ENCODE results near the gene BRD3OS.

BRD3OS gene

DNA sequence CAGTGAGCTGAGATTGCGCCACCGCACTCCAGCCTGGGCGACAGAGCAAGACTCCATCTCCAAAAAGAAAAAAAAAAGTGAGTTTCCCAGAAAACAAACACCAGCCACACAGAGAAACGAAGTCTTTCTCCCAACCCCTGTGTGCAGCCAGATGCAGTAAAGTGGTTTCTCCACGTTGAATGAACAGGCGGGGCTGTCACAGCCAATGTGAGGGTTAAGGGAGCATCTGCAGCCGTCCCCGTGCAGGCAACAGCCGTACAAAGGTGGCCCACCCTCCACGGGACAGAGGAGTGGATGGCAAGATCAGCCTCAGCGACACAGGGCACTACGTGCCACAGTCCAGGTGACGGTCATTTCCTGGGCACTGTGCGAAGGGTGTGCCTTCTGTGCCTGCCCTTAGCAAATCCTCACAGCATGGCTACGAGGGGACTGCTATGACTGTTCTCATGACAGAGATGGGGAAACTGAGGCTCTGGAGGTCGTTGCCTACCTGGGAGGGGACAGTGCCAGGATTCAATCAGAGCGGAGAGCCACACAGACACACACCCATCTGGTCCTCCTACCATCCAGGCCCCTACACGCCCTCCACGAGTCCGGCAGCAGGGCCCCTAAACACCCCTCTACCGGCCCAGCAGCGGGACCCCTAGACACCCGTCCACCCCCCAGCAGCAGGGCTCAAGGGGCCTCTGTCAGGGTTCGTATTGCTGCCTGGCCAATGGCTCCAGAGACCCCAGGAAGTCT lies 35.5 kb upstream of the BRD3OS start:
- no peak for DNase-seq

DNA sequence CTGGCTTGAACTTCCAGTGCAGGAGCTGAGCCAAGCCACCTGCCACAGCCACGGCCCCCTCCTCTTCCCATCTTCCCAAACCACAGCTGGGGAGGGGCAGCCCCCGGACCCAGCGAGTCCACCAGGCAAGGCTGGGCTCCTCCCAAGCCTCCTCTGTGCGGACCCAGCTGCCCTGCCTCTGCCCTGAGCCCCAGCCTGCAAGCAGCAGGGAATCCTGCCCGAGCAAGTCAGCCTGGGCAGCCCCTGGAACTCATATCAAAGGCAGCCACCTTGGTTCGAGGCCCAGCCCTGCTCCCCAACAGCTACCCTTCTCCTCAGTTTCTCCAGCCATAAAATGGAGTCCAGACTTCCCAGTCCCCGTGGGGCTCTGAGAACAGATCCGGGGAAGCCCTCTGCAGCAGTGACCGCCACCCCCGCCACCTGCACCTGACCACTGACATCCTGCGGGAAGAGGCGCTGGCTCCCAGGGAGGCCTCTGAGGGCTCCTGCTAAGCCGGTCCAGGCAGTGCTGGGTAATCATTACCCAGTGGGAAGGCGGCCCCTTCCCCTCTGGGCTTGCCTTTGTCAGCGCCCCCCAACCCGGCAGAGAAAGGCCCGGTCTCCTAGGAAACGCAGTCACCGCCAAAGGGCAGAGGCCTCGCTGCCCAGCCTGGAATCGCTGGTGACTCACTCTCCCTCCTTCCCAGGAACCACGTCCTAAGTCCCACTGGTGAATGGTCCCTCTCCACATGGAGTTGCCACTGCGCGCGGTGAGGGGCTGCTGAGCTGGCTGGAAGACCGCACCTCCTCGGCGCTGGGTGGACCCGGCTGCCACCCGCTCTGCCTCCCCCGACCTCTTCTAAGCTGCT lies 34.7 kb upstream of the BRD3OS start:
- peak; percentile 38 to 72 for DNase-seq

DNA sequence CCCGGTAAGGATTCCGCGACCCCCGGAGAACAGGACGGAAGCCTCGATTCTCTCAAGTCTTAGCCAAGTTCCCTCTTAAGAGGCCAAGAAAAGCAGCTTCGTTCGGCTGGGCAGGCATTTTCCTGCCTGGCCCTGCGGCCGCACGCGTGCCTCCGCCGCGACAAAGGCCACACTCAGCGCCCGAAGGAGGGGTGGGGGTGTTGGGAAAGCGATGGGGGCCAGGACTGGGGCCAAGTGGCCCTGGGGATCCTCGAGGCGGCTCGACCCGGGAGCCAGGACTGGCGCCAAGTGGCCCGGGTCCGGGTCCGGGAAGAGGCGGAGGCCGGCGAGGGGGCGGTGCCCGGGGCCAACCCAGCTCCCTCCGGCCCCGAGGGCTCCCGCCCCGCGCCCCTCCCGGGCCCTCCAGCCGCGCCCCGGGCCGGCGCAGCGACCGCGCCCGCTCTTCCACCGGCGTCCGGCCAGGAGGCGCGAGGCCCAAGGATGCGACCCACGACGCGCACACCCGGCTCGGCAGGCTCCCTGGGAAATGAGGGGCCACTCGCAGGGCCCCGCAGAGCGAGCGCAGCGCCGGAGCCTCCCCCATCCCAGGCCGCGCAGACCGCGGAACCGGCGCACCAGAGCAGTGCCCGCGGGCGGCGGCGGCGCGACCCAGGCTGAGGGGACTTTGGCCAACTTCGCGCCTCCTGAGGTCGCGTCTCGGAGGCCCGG lies 33.9 kb upstream of the BRD3OS start:
- DNase-seq: no peak

DNA sequence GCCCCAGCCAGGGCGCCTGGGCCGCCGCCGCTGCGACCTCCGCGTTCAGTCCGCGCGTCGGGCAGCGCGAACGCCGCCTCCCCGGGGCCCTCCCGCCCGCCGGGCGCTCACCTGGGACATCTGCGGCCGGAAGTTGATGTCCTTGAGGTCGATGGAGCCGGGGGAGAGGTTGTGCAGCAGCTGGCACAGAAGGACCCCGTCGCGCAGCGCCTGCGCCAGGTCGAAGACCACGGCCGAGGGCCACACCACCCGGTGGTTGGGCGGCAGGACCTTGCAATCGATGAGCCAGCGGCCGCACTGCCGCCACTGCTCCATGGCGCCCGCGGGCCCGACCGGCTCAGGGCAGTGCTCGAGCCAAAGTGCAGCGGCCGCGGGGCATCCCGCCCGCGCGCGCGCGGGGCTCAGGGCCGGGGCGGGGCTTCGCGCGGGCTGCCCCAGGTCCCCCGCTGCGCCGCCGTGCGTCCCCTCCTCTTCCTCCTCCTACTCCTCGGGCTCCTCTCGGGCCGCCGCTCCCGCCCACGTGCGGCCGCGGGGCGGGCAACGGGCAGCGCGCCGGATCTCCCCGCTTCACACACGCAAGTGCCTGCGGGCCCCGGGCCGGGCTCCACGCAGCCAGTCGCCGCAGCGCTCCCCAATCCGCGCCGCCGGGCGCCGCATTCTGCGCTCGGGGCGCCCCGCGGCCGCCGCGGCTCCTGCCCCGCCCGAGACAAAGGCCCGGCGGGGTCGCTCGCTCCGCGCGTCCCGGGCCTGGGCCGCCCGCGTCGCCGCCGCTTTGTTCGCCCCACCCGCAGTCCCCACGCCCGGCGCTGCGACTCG lies 33.1 kb upstream of the BRD3OS start, which contains the start of gene VAV2:
Gene VAV2, minus strand, starts transcription at position 361 of the 816 bp plus-strand sequence. Its CDS starts 46 bp downstream, at position 315.
- peak in 1 of 2 experiments; percentile 60 for DNase-seq

DNA sequence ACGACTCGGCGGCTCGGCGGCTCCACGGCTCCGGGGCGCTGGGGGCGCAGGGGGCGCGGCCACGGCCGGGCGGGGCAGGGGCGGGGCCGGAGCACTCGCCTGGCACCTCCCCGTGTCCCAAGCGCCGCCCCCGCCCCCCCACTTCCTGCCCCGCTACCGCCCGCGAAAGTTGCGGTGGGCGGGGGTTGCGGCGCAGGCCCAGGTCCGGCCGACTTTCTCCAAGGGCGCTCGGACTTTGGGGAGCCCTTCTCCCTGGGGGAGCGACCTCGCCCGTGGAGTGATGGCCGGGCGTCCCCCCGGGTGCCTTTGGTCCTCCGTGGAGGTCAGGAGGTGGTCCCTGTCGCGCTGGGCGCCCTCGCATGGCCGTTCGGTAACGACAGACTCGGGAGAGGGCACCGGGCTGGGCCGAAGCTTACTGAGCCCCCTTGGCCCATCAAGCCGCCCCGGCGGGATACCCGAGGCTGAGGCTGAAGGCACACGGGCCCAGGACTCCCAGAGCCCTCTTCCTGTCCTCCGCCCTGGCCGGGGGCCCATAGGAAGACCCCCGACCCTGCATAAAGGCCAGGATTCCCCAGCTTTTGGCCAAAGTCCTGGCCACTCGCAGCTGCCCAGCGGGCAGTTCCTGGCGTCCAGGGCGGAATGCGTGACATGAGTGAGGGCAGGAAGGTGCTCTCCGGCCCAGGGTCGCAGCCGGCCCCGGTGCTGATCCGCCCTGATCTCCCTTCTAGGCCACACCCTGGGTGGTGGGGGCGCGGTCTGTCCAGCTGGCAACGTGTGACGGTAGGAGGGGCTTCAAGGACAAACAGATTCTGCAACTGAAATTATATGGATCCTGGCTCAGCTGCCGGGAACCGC lies 32.3 kb upstream of the BRD3OS start:
- DNase-seq: peak; percentile 63 to 88

DNA sequence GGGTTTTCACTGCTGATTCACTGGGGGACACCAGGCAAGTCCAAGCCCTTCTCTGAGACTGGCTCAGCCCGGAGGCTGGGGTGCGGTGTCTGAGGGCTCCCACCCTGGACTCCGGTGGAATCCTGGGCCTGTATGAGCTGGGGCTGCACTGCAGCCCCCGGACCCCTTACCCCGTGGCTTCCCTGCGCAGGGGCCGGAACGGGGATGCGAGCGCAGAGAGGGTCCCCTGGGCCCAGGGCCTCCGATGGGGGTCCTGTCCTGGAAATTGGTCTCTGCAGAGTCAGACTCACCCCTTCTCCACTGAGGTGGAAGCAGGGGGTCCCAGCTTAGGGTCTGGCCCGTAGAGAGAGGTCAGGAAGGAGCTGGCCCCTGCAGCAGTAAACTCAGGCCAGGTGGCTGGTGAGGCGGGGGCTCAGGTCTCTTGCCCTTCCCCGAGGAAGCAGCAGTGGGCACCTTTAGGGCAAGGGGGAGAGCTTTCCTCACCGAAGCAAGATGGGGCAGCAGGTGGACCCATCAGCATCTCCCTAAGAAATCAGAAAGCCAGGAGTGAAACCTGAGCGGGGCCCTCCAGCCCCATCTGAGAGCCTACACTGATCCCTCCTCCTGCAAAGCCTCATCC lies 31.5 kb upstream of the BRD3OS start:
- no peak for DNase-seq

DNA sequence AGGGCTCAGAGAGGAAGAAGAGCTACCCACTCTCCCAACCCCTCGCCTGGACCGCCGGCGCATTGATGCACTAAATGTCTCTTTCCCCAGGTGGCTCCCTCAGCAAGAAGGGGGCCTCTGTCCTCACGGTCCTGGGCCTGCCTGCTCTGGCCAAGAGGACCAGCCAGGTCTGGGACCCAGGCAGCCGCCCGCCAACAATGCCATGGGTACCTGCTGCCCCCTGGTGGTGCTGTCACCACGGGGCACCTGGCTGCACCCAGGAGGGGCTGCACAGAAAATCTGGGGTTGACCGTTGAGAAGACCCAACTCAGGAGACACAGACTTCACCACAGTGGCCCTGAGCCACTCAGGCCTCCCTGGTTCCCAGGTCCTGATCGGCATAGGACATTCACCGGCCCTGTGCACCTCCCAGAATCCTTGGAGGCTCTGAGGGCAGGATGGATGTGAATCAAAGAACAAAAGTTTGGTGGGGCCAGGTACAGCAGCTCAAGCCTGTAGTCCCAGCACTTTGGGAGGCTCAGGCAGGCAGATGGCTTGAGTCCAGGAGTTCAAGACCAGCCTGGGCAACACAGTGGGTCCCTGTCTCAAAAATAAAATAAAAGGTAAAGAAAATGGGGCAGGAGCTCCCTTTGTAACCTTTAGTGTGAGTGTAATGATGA lies 30.8 kb upstream of the BRD3OS start:
- DNase-seq: peak; percentile 39 to 70

DNA sequence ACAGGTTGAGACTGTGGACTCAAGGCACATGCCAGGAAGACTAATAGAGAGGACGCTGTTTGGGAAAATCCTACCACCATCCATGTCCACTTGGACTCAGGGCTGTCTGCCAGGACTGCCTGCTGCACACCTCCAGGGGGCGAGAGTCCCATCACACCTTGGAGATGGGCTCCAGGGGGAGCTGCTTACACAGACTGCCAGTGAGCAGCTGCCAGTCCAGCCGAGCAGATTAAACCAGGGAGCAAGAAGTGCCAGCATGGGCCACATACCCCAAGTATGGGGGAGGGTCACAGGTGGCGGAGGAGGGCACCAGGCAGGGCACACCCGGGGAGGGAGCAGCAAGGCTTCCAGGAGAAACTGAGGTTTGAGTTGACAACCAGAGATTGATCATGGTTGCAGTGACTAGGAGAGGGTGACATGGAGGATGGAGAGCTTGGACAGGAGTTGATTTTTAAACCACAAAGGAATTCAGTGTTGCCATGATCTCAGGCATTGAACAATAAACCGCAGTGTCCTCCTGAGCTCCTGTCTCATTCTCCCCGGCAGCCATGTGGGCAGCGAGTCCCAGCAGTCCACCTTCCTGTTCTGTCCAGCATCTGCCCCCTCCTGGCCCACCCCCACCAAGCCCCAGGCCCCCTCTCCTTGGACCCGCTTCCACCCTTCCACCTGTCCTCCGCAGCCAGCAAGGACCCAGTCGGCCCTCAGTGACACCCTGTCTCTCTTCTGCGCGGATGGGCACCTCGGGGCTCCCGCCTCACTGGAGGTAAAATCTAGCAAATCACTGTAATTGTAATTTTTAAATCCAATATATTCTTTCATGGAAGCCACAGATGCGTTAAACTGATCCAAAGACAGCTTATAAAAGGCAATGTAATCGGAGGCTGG lies 30.0 kb upstream of the BRD3OS start:
- peak in 1 of 2 experiments; percentile 29 for DNase-seq

DNA sequence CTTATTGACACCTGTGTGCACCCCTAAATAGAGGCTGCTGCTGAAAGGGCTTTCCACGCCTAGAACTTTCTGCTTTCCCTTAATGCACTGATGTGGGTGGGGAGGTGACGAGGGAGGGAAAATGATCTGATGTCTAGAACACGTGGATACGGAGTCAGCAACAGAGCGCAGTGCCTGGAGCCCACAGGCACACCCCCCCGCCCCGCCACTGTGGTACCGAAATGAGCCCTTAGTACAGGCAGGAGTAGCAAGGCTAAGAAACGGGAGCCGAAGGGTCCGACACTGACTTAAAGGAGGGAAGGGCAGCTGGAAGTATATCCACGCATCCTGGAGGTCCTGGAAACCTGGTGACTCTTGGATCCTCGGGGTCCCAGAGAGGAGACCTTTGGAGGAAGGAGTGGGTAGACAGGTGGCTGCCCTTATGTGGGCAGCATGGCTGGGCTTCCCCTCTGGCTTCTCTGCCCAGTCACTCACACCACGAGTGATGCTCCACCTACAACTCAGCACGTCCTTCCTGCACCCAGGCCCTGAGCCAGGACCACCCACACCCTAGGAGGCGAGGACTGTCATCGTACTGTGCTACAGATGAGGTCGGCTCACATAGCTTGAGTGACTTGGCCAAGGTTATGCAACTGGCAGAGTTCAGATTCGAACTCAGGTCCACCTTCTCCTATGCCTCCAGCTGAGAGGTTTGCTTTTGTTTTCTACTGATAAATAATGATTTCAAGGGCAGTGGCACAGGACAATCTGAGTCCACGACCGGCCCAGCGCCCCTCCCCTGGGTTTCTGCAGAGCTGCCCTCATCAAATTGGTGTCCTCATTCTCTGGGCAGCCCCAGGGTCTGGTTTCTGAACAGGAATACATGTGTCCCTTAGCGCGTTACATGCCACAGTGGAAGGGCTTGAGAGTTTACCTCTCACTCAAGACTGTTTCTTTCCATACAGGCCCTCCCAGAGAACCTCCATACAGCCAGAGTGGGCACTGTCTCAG lies 28.5 kb upstream of the BRD3OS start:
- DNase-seq: no peak

DNA sequence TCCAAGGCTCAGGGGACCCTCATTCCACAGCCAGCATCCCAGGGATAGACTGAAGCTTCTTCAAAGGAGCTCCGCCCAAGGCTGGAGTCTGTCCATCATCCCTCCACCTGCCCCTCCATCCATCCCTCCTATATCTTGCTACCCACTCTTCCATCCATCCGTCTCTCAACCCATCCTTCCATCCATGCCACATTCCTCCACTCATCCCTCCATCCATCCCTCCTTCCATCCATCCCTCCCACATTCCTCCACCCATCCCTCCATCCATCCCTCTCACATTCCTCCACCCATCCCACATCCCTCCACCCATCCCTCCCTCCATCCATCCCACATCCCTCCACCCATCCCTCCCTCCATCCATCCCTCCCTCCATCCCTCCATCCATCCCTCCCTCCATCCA lies 27.7 kb upstream of the BRD3OS start:
- DNase-seq: no peak

DNA sequence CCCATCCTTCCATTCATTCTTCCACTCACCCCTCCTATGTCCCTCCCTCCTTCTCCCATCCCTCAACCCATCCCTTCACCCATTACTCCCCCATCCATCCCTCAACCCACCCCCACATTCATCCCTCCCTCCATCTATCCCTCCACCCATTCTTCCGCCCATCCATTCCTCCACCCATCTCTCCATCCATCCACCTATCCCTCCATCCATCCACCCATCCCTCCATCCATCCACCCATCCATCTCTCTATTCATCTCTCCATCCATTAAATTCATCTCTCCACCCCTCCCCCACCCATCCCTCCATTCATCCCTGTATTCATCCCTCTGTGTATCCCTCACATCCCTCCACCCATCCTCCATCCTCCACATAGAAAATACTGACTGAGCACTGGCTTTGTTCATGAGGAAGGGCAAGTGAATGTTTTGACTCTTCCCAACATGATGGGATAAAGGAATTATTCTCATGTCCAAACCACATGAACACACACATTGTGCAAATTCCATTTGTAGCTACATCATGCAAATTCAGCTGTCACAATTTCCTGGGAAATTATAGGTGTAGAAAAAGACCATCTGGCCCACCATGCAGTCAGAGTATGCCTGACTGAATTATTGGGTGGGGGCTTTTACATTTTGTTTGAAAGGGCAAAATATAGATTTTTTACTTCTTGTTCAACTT lies 26.2 kb upstream of the BRD3OS start:
- no peak for DNase-seq

DNA sequence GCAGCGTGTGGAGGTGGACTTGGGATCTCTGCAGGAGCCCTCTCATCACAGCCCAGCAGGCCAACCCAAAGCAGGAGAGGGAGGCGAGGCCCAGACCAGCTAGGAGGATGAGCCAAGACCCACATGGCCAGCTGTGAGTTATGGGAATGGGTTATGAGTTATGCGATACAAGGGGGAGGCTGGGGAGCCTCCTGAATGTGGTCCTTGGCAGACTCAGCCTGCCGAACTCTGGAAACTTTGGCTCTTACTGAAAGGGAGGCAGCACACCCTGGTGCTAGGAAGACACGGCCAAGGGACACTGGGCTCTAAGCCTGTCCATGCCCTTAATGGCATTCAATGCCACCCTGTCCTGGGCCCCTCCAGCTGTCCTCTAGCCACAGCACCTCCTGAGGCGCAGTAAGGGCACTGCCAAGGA lies 25.4 kb upstream of the BRD3OS start:
- no peak for DNase-seq

DNA sequence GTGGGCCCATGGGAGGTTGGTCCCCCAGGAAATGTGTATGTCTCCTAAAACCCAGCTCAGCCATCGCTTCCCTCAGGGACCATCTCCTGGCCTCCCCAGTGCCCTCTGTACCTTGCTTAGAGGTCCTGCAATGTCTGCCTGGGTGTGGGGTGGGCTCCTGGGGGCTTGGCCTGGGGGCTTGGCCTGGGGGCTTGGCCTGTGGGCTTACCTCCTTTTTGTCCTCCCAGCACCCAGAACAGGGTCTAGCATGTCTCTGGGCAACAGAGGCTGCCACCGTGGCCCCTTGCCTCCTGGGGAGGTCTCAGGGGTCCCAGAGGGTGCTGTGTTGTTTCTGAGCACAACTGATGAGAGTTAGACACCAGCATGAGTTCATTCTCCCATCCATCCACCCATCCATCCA lies 22.5 kb upstream of the BRD3OS start:
- no peak for DNase-seq

DNA sequence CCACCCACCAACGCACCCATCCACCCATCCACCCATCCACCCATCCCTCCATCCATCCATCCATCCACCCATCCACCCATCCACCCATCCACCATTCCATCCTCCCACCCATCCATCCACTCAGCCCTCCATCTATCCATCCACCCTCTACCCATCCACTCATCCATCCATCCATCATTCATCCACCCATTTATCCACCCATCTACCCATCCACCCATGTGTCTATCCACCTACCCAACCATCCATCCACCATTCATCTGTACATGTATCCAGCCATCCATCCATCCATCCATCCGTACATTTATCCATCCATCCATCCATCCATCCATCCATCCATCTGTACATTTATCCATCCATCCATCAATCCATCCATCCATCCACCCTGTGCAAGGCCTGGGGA lies 22.0 kb upstream of the BRD3OS start:
- DNase-seq: no peak

DNA sequence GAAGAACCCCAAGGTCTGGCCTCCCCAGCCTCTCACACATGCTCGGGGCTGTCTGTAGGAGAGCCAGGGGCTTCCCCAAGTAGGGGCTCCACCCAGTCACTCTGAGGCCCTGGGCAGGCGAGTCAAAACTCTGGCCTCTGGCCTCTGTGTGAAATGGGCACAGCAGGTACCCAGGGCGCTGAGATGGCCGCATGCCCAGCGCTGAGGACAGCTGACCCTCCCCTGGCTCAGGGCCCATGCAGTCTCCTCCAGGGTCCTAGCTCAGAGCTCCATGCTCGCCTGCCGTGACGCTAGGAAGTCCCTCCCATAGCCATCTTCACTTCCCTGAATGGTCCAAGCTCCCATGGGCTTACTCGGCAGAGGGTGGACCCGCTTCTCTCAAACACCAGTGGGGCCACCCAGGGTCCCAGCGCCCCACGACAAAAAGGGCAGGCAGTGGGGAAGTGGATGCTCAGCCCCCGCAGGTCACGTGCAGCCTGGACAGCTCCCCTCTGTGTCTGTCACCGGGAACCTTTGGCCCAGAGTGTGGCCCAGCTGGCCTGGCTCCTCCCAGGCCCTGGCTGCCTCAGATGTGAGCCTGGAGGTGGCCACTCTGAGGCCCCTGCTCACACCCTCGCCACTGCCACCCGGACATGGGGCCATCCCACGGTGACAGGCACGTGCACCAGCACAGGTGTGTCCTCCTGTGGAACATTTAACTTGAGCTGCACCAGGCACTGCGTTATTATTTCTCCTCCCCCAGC lies 21.0 kb upstream of the BRD3OS start:
- no peak for DNase-seq

DNA sequence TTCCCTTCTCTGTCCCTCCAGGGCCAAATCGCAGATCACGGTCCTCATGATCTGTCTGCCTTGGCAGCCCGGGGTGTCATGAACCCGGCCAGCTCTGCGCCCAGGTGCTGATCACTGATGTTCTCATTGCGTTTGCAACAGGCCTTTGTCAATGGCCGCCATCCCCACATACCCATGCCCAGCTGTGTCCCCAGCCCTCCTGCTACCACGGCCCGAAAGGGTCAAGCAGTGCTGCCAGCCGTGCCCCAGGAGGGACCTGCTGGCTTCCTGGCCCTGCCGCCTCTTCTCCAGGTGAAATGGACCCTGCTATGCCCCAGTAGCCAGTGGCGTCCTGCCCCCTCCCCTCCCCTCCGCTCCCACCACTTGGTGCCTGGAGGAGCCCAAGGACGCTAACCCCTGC lies 20.4 kb upstream of the BRD3OS start:
- DNase-seq: no peak

DNA sequence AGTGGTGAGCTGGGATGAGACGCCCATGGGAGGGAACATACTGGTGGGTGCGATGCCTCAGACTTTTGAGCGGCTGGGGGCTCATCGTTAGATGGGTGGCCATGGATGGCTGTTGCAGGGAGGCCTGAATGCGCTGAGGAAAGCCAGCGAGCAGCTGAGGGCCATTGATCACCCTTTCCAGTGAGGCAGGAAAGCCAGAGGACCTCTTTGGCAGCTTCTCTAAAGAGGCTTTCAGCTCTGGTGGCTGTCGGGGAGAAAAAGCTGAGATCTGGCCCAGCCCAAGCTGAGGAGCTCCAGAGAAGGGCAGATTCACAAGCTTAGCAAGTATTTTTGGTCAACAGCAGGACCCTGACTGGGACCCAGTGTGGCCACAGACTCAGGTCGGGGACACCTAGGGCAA lies 19.9 kb upstream of the BRD3OS start:
- no peak for DNase-seq
